Astrocyte of the hippocampus (primary cell): Measurements from ENCODE around the gene BICDL1.

Source experiments
- DNase-seq: peaks from one replicate; pipeline ENCODE4 v3.0.0; 2011; ENCODE audit warnings: low read depth, low spot score

Gene BICDL1

GRCh38 chr12:120079411-120080400 lies 90.7 kb downstream of the BICDL1 start:
- DNase-seq, result no peak

DNA sequence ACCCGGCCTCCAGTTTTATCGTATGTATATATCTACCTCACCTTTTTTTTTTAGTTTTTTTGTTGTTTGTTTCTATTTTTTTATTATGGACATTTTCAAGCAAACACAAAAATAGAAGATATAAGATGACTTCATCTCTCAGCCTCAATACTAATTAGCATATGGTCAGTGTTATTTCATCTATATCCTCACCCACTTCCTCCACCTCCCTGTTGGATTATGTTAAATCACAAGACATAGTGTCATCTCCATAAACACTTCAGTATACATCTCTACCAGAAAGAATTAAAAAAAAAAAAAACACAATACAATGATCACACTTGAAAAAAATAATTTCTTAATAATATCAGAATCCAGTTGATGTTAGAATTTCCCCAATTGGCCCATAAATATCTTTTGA lies 92.6 kb downstream of the BICDL1 start:
- DNase-seq, result no peak

DNA sequence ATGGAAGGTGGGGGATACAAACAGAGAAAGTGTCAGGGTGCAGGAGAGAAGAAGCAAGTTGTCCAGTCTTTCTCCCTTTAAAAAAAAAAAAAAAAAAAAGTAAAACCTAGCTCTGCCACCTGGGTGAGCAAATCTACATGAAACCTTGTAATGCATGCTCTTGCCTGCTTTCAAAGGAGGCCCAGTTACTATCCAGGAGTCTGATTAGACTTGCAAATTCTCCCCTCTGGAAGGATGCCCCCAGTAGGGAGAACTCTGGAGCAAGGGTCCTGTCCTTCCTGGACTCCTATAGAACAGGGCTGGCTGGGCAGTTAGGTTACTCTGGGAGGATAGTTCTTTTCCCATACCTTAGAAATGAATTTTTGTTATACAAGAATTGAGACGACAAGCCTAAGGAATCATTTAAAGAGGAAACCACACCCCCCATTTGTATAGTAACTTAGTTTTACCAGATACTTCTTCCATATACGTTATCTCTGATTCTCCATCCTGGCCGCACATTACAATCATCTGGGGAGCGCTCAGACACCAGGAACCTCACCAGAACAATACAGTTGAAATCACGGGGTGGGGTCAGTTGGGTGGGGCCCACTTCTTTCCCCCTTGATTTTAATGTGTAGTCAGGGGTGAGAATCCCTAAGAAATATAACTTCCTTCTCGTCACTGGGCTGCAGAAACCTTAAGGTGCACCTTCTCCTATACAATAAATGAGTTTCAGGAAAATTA lies 97.0 kb downstream of the BICDL1 start:
- no peak for DNase-seq

DNA sequence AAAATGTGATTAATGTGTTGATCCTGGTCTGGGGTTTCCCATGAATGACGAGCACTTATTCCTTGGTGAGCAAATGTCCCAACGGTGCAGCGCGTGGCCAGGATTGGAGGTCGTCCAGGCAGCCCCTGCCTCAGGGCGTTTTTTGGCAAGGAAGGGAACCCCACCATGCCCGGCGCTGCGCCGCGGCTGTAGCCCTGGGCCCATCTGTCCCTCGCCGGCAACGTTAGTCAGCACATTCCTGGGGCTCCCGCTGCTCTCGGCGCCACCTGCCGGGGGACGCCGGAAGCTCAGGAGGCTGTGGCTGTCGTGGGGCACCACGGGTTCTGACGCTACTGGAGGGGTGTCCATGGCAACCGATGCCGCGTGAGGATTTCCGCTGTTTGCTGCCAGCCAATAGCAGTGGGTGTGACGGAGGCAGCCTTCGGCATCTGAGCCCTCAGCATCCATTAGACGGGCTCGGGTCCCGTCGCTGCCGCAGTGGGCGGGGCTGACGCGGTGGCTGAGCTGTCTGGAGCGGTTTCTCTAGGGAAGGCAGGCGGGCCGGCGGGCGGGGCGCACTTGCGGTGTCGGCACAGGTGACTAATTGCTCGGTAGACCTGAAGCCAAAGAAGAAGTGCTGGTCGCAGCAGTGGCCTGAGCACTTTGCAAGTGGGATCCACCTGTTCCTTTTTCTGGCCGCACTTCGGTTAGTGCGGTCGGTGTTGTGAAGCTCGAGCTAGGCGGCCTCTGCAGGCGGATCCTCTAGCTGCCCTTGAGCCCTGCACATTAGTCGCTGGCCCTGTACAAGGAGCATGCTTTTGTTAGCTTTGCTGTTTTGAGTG lies 98.0 kb downstream of the BICDL1 start:
- DNase-seq, result peak; percentile 100

DNA sequence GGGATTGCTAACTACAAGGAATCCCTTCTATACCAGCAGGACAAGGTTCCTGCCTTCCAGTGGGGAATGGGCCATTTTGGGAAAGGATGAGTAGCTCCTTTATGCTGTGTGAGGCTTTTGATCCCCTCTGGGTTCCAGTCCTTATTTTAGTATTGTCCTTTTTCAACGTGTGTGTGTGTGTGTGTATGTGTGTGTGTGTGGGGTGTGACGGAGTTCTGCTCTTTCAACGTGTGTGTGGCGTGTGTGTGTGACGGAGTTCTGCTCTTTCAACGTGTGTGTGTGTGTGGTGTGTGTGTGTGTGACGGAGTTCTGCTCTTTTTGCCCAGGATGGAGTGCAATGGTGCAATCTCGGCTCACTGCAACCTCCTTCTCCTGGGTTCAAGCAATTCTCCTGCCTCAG lies 100.1 kb downstream of the BICDL1 start:
- no peak for DNase-seq

- no peak for DNase-seq
These were observed 100.8 kb downstream of the BICDL1 start for GRCh38 chr12:120089796-120090195.

DNA sequence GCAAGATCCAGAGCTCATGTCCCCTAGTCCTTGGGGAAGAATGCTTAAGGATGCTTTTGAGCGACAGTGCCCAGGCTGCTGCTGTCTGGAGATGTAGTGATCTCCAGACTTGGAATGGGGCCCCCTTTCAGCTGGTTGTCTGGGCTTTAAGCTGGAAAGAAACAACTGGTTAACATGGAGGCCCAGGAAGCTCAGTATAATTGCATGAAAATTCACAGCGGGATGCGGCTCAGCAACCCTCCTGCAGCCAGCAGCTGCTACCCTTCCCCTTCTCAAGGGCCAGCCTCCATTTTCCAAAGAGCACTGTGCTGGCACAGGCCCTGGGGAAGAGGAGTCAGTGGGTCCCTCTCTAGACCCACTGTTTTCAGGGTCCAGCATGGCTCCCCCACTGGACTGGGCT lies 101.2 kb downstream of the BICDL1 start:
- DNase-seq, result no peak

- no peak for DNase-seq
These were observed 101.7 kb downstream of the BICDL1 start for GRCh38 chr12:120090626-120091295.

- peak; percentile 26 for DNase-seq
These were observed 102.5 kb downstream of the BICDL1 start for GRCh38 chr12:120091371-120092090.

DNA sequence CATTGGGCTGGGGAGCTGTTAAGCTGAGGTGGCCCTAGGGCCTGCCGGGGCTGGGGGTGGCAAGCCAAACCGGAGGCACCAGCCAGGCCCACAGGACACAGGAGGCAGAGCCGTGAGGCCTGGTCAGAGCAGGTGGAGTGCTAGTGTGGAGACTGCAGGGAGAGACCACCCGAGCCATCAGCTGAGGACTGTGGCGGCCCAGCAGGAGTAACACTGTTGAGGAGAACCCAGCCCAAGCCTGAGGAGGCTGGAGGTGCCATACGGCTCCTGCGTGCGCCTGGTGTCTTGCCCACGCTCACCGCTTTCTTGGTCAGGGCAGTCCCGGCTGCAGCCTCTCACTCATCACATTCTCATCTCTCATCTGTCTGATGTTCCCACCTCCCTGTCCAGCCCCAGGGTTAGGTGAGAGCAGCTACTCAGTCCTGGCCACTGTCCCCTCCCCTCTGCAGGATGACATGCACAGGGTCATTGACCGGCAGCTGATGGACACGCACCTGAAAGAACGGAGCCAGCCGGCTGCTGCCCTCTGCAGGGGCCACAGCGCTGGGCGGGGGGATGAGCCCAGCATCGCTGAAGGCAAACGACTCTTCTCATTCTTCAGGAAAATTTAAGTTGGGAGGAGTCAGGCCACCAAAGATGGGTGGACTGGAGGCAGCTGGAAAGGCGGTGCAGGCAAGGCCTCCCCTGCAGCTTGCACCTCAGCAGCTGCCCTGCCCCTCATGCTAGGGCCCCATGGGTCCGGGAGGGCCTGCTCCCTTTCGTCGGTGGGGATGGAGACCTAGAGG lies 103.7 kb downstream of the BICDL1 start:
- no peak for DNase-seq

GRCh38 chr12:120093336-120093591 lies 104.2 kb downstream of the BICDL1 start:
- no peak for DNase-seq

DNA sequence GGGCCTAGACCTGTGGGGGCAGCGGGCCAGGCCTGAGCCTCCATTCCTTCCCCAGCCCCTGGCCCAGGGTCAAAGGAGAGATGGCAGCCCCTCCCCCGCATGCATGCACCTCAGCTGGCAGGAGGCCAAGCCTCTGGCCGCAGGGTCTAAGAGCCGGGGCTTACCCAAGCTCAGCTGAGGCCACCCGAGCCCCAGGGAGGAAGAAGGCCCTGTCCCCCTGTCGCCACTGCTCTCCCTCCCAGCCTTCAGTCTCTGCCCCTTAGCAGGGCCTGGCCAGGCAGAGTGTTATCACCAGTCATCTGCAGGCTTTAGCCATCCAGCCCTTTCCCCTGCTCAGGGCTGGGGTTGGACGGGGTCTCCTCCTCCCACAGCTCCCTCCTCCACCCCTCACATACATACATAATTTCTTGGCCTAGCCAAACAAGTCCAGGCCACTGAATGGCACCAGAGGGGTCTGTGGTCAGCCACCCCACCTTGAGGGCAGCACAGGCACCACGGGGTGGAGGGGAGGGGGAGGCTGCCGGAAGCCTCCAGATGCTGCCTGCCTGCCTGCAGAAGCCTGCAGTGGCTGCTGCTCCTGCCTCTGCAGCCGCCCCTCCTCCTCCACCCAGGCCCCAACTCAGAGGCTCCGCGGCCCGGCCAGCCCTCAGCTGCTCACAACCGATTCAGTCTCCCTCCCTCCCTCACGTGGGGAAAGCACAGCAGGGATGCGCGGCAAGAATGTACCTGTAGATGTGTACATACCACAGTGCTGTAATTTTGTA lies 104.7 kb downstream of the BICDL1 start:
- peak; percentile 57 for DNase-seq

DNA sequence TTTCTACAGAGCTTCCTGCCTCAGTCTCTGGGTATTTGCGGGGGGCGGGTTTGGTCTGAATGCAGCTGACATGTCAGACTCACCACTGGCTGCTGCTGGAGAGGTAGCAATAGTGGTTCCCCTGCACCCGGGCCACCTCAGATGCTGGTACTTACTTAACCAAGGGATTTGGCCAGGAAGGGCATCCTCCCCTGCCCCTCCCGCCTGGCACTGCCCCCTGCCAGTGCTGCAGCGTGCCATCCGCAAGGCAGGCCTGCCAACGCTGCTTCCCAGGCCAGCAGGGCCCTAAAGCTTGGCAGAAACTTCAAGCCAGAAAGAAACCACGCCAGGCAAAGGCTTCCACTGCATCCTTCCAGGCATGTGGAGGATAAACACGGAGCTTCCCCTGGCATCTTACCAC lies 105.4 kb downstream of the BICDL1 start:
- DNase-seq, result no peak

GRCh38 chr12:120095331-120095730 lies 106.3 kb downstream of the BICDL1 start:
- DNase-seq, result no peak

- no peak for DNase-seq
These were observed 106.7 kb downstream of the BICDL1 start for GRCh38 chr12:120095736-120096135.

DNA sequence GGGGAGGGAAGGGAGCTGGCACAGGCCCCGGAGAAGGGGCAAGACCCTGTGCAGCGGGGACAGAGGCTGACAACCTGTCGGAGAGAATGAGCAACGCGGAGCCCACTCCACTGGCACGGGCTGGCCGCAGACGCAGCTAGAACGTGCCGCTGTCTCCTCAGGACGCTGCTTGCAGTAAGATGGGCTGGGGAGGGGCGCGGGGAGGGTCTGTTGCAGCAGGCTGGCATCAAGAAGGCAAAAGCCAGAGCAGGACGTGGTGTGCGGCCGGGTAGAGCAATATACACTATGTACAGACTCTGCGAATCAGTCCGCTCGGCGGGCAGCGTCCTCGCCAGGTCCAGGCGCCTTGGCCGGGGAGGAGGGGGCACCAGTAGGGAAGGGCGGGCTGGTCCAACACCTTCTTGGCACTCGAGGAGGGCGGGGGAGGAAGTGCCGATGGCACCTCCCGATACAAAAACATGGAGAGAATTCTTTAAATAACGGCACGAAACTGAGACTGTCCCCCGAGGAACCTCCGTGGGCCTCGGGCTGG lies 107.7 kb downstream of the BICDL1 start:
- no peak for DNase-seq

DNA sequence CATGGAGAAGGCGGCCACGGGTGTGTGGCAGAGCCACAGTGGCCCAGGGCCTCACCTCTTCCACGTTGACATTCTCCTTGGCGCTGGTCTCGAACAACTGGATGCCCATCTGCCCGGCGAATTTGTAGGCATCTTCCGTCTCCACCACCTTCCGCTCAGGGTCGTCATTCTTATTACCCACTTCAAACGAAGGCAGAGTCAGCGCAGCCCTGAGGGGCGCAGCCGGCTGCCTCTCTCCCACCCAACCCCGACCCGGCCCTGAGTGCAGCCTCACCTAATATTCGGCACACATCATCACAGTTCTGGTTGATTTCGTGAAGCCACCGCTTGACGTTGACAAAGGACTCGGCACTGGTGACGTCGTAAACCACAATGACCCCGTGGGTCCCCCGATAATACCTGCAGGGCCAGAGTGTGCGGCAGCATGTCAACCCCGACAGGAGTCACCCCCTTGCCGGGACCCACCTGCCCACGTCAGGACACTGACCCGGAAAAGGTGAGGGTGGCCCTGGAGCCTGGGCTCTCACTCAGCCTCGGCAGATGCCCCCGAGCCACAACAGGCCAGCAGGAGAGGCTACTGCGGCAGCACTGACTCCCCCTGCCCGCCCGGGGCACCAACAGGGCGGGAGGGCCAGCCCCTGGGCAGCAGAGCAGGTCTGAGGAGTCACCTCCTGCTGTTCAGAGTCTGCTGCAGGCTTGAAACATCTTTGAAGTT lies 109.9 kb downstream of the BICDL1 start:
- no peak for DNase-seq

DNA sequence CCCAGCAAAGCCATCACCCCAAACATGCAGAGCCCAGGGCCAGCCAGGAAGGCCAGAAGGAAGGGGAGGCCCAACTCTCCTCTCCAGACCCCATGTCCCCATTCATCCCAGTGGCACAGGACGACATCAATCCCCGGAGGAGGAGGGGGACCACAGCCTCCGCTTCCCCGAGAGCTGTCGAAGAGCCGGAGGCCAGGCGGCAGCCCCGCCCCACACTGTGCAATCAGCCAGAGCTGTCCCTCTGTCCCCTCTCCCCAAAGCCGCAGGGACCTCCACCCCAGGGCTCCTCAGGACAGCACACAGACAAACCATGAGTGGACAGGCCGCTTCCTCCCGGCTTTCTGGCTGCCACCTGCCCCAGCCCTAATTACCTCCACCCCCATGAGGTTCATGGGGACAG lies 110.7 kb downstream of the BICDL1 start:
- no peak for DNase-seq
